ENCODE measurements around the gene PRDM1.

DNA sequence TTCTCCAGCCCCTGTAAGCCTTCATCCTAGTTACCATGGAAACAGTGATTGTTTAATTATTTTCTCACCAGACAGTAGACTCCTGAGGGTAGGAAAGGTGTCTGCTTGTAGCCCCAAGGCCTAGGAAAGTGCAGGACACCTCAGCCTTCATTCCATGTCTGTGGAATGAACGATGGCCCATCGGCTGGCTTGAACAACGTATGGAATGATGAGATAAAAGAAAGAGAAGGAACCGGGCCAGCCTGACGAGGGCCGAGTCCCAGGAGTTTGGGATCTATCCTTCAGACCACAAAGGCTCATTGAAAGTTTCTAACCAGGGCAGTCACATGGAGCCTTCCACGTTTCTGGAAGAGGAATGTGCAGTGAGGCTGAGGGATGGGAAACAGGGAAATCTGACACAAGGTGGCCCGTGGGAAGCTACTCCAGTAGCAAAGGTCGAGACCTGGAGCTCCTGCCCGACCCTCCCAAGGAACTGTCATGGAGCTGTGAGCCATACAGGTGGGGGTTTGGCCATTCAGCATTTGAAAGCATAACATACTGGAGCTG, 46.1 kb downstream of the PRDM1 start:
- TF ChIP-seq, protein P1, sequence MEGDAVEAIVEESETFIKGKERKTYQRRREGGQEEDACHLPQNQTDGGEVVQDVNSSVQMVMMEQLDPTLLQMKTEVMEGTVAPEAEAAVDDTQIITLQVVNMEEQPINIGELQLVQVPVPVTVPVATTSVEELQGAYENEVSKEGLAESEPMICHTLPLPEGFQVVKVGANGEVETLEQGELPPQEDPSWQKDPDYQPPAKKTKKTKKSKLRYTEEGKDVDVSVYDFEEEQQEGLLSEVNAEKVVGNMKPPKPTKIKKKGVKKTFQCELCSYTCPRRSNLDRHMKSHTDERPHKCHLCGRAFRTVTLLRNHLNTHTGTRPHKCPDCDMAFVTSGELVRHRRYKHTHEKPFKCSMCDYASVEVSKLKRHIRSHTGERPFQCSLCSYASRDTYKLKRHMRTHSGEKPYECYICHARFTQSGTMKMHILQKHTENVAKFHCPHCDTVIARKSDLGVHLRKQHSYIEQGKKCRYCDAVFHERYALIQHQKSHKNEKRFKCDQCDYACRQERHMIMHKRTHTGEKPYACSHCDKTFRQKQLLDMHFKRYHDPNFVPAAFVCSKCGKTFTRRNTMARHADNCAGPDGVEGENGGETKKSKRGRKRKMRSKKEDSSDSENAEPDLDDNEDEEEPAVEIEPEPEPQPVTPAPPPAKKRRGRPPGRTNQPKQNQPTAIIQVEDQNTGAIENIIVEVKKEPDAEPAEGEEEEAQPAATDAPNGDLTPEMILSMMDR (IDR thresholded peaks at IDR 0.05) = no peak
- TF ChIP-seq POLR2A (IDR thresholded peaks at IDR 0.05) = no peak

Measured in heart left ventricle (tissue), 13 donors.